HCT116 (cell line): ENCODE data around the gene MYO1E. TPM values are rescaled to one million over a fixed set of nuclear protein-coding genes. Genes with fewer than 3 reads are reported as not detected.

ENCODE experiments used
- ATAC-seq: fragments of 200-7000 bp; cut with Tn5 transposase; 2 replicates; pipeline ENCODE4 v1.9.1; 2020; ENCODE audit warnings: mild to moderate bottlenecking, moderate library complexity
- BruUV-seq: library from RNA; stranded (reverse); fragments of 400-500 nt; replicated peaks from 2 replicates; lab custom pipeline; 2021; lab: Mats Ljungman, UMichigan
- CTCF ChIA-PET: fragments of 300-600 bp; sonication (Branson Sonifier 250); formaldehyde crosslinking; loops from one replicate; lab custom pipeline; 2021; ENCODE audit warnings: antibody characterized with exemption; lab: Charles Lee
- POLR2A ChIA-PET: fragments of 300-600, 350-600 bp; sonication (Branson Sonifier 250); formaldehyde crosslinking; loops from one replicate; lab custom pipeline; 2021; ENCODE audit warnings: antibody characterized with exemption; lab: Charles Lee
- RAD21 ChIA-PET, 2 experiments: fragments of 300-600 bp; sonication (Branson Sonifier 250); formaldehyde crosslinking; loops; one replicate each; lab custom pipeline; 2023; ENCODE audit warnings: low total read pairs in 2 of 2; ENCODE audit not compliant: uncharacterized antibody in 2 of 2, unreplicated experiment in 2 of 2, low non-redundant PET in 1 of 2; lab: Charles Lee
- DNase-seq: peaks from one replicate; pipeline ENCODE4 v3.0.0-alpha.2; 2010; ENCODE audit warnings: low read depth, low spot score
- H2AFZ ChIP-seq: fragments of 200-600 bp; shearing (Covaris generic), sonication (generic); 2 replicates; pipeline ENCODE4 v1.6.1; 2017; ENCODE audit warnings: low read depth, mixed run types, mixed read lengths, antibody characterized with exemption, low read length; ENCODE audit not compliant: poor library complexity, severe bottlenecking
- H3K27ac ChIP-seq: 2 replicates; pipeline ENCODE4 v1.5.1; 2012; ENCODE audit warnings: low read depth, low read length
- H3K27me3 ChIP-seq: fragments of 200-600 bp; sonication (generic); 2 replicates; pipeline ENCODE4 v1.6.1; 2016; ENCODE audit warnings: mixed run types, low read length, mixed read lengths; ENCODE audit not compliant: insufficient read depth
- H3K36me3 ChIP-seq, 2 experiments: fragments of 200-500 bp in 1 of 2; fragments of 200-600 bp in 1 of 2; sonication (Bioruptor generic) in 1 of 2; sonication (generic) in 1 of 2; 2 replicates each; pipeline versions ENCODE4 v1.5.1 to v1.6.1; 2014 to 2016; ENCODE audit warnings: low read length in 2 of 2, inconsistent platforms in 1 of 2, mixed read lengths in 1 of 2, mixed run types in 1 of 2; ENCODE audit not compliant: insufficient read depth in 2 of 2, control insufficient read depth in 1 of 2
- H3K4me1 ChIP-seq, 2 experiments: fragments of 200-600 bp in 1 of 2; sonication (generic) in 1 of 2; 2 replicates each; pipeline versions ENCODE4 v1.5.1 to v1.6.1; 2012 to 2017; ENCODE audit warnings: low read length in 2 of 2, inconsistent platforms in 1 of 2, mild to moderate bottlenecking in 1 of 2, mixed read lengths in 1 of 2, mixed run types in 1 of 2, moderate library complexity in 1 of 2; ENCODE audit not compliant: insufficient read depth in 2 of 2, control insufficient read depth in 1 of 2
- H3K4me2 ChIP-seq: fragments of 200-600 bp; sonication (generic); 2 replicates; pipeline ENCODE4 v1.6.1; 2017; ENCODE audit warnings: mixed run types, low read length, mixed read lengths
- H3K4me3 ChIP-seq, 2 experiments: fragments of 200-600 bp in 1 of 2; sonication (generic) in 1 of 2; replicated peaks in 1 of 2; 2 replicates each; pipeline ENCODE4 v1.5.1; 2011 to 2016; ENCODE audit warnings: low read length in 2 of 2, control low read depth in 1 of 2, low read depth in 1 of 2, mild to moderate bottlenecking in 1 of 2, mixed read lengths in 1 of 2, mixed run types in 1 of 2
- H3K79me2 ChIP-seq: fragments of 200-600 bp; sonication (generic); 2 replicates; pipeline ENCODE4 v1.6.1; 2017; ENCODE audit warnings: mild to moderate bottlenecking, mixed run types, low read length, moderate library complexity, mixed read lengths; ENCODE audit not compliant: insufficient read depth
- H3K9ac ChIP-seq: fragments of 200-600 bp; sonication (generic); 2 replicates; pipeline ENCODE4 v1.6.1; 2016; ENCODE audit warnings: low read length, mixed read lengths
- H3K9me2 ChIP-seq: fragments of 200-600 bp; sonication (generic), shearing (Covaris generic); 2 replicates; pipeline ENCODE4 v1.6.1; 2017; ENCODE audit warnings: mixed run types, mild to moderate bottlenecking, moderate library complexity; ENCODE audit not compliant: insufficient read depth
- H3K9me3 ChIP-seq, 2 experiments: fragments of 200-500 bp in 1 of 2; fragments of 200-600 bp in 1 of 2; sonication (Bioruptor generic) in 1 of 2; sonication (generic) in 1 of 2; 2 replicates each; pipeline ENCODE4 v1.6.1; 2014 to 2017; ENCODE audit warnings: low read length in 2 of 2, mixed read lengths in 2 of 2, inconsistent platforms in 1 of 2, low read depth in 1 of 2, mild to moderate bottlenecking in 1 of 2, mixed run types in 1 of 2, moderate library complexity in 1 of 2; ENCODE audit not compliant: control insufficient read depth in 1 of 2, insufficient read depth in 1 of 2
- H4K20me1 ChIP-seq: fragments of 200-600 bp; sonication (generic), shearing (Covaris generic); 2 replicates; pipeline ENCODE4 v1.6.1; 2017; ENCODE audit warnings: mixed run types, mild to moderate bottlenecking, moderate library complexity; ENCODE audit not compliant: insufficient read depth
- POLR2A ChIP-seq: IDR thresholded peaks from 2 replicates; pipeline ENCODE4 v1.7.0; 2011; ENCODE audit warnings: borderline replicate concordance; ENCODE audit not compliant: insufficient read depth, insufficient read length; ENCODE audit errors: extremely low read depth
- intact Hi-C: fragments of 100-400 bp; cut with micrococcal nuclease; formaldehyde crosslinking; loops from 2 replicates; pipeline ENCODE4 v1.10.0; 2022
- total RNA-seq: library from RNA; stranded (reverse); gene quantifications from one replicate; pipeline ENCODE4 v1.2.1, GENCODE V29; 2021; ENCODE audit not compliant: unreplicated experiment
- TF ChIP-seq, protein P1 (sequence below): IDR thresholded peaks from 2 replicates; pipeline ENCODE4 v1.6.1; 2011; ENCODE audit warnings: mild to moderate bottlenecking, low read length, moderate library complexity; ENCODE audit not compliant: insufficient replicate concordance; ENCODE audit errors: extremely low read depth
- TF ChIP-seq, protein P2 (sequence below): IDR thresholded peaks from 2 replicates; pipeline ENCODE4 v1.6.1; 2012

The MYO1E gene
- total RNA-seq, 1 experiment from 2014 or later = 182 TPM

DNA sequence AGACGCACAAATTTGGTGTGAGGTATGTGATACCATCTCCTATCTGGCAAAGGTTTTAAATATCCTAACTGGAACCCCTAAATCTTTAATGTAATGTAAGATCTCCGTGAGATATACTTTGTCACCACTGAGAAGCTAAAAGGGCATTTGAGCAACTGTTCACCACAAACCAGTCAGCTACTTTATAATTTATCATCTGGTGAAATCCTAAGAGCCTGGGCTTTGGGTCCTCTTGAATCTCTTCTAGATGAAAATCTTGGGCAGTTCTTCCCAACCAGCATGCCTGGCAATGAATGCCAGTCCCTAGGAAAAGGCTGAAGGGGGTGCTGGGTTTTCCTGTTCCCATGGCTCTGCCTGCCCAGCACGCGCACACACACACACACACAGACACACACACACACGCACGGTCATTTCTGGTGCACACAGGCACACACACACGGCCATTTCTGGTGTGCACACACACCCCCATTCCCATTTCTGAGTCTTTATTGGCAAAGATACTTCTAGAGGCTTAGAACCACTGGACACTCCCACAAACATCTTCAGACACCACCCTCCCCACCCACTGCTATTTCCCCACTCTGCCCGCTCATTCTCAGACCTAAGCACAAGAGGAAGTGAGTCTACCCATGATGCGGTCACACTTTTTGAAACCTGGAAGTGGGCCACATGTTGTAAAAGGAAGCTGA, 72.6 kb downstream of the MYO1E start (continued):
- TF ChIP-seq, protein P1, sequence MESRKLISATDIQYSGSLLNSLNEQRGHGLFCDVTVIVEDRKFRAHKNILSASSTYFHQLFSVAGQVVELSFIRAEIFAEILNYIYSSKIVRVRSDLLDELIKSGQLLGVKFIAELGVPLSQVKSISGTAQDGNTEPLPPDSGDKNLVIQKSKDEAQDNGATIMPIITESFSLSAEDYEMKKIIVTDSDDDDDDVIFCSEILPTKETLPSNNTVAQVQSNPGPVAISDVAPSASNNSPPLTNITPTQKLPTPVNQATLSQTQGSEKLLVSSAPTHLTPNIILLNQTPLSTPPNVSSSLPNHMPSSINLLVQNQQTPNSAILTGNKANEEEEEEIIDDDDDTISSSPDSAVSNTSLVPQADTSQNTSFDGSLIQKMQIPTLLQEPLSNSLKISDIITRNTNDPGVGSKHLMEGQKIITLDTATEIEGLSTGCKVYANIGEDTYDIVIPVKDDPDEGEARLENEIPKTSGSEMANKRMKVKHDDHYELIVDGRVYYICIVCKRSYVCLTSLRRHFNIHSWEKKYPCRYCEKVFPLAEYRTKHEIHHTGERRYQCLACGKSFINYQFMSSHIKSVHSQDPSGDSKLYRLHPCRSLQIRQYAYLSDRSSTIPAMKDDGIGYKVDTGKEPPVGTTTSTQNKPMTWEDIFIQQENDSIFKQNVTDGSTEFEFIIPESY = peak; percentile 22
- TF ChIP-seq, protein P2, sequence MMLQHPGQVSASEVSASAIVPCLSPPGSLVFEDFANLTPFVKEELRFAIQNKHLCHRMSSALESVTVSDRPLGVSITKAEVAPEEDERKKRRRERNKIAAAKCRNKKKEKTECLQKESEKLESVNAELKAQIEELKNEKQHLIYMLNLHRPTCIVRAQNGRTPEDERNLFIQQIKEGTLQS = no peak; the same call in 1 of the 2 replicates

DNA sequence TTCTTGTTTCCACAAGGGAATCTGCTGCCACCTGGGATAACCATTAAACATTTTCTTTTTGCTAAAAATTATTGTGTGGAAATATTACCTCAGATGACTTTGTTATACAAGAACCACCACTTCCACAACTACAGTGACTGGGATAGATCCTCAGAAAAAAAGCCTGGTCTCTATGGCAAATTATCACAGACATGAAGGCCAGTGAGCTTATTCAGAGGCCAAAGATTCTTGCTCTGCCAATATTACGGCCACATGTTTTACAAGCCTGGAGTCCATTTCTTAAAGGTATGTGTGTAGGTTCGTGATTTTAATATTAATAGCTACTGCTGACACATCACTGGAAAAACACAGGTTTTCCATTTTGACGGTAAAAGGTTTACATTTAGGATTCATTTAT, 73.8 kb downstream of the MYO1E start:
- peaks cover 80 to 99% of the 10 kb centered on the region in 2 experiments for H3K4me1 ChIP-seq
- CTCF ChIA-PET = interaction anchor here (1.3 kb wide), 1 partner anchor 51 kb away, joined by 5 read pairs; no protein-coding TSS in a partner anchor
- H3K4me3 ChIP-seq = no peak overlapping the region
- peak overlapping the region; percentile 30; the same call in 1 of the 2 replicates for H3K27ac ChIP-seq
- H3K9me3 ChIP-seq = no peaks in the 10 kb centered on the region
- POLR2A ChIA-PET = interaction anchor here (1.1 to 1.3 kb wide), 3 partner anchors 9 to 74 kb away, joined by 3 to 5 read pairs (median 3); partner anchors contain the start of gene MYO1E
- DNase-seq = no peak
- BruUV-seq = no TSS peak
- no peaks in the 10 kb centered on the region for H3K9me2 ChIP-seq
- no peaks in the 10 kb centered on the region for H3K27me3 ChIP-seq
- no peak for ATAC-seq
- RAD21 ChIA-PET = interaction anchor here (0.8 to 1.1 kb wide), 2 partner anchors 14 to 15 kb away, joined by 3 read pairs; no protein-coding TSS in a partner anchor
- H3K4me2 ChIP-seq = peak overlapping the region; percentile 73
- peak overlapping the region; percentile 65 for H3K9ac ChIP-seq
- no peak for TF ChIP-seq POLR2A
- peaks cover 65% of the 10 kb centered on the region for H3K79me2 ChIP-seq
- no peaks in the 10 kb centered on the region for H4K20me1 ChIP-seq
- intact Hi-C loops = no loop called here
- H2AFZ ChIP-seq = no peak overlapping the region
- H3K36me3 ChIP-seq = no peaks in the 10 kb centered on the region
